Parathyroid adenoma (tissue), 2 donors: Measurements from ENCODE around the gene THBS2.

Experiments used
- H2AFZ ChIP-seq: fragments of 300-600 bp; sonication (generic); one replicate; pipeline ENCODE4 v1.7.0; 2017; ENCODE audit warnings: antibody characterized with exemption, mild to moderate bottlenecking
- H3K27ac ChIP-seq: fragments of 300-600 bp; sonication (generic); one replicate; pipeline ENCODE4 v1.7.0; 2017
- H3K27me3 ChIP-seq: fragments of 300-600 bp; sonication (generic); one replicate; pipeline ENCODE4 v1.7.0; 2017; ENCODE audit warnings: low read length; ENCODE audit not compliant: control insufficient read depth, insufficient read depth
- H3K36me3 ChIP-seq: fragments of 300-600 bp; sonication (generic); one replicate; pipeline ENCODE4 v1.7.0; 2017; ENCODE audit warnings: low read length; ENCODE audit not compliant: control insufficient read depth, insufficient read depth
- H3K4me1 ChIP-seq: fragments of 300-600 bp; sonication (generic); one replicate; pipeline ENCODE4 v1.7.0; 2017; ENCODE audit warnings: control low read depth
- H3K4me2 ChIP-seq: fragments of 300-600 bp; sonication (generic); one replicate; pipeline ENCODE4 v1.7.0; 2017; ENCODE audit warnings: low read length
- H3K4me3 ChIP-seq: fragments of 300-600 bp; sonication (generic); one replicate; pipeline ENCODE4 v1.7.0; 2017; ENCODE audit warnings: low read depth, low read length
- H3K79me2 ChIP-seq: fragments of 300-600 bp; sonication (generic); one replicate; pipeline ENCODE4 v1.7.0; 2017; ENCODE audit warnings: control low read depth
- H3K9ac ChIP-seq: fragments of 300-600 bp; sonication (generic); one replicate; pipeline ENCODE4 v1.7.0; 2017; ENCODE audit warnings: mild to moderate bottlenecking
- H3K9me3 ChIP-seq: fragments of 300-600 bp; sonication (generic); one replicate; pipeline ENCODE4 v1.7.0; 2017; ENCODE audit warnings: low read length; ENCODE audit not compliant: control insufficient read depth
- TF ChIP-seq, protein P1 (sequence below): fragments of 300-600 bp; sonication (generic); IDR thresholded peaks from one replicate; pipeline ENCODE4 v1.7.0; 2017; ENCODE audit warnings: antibody characterized with exemption, mild to moderate bottlenecking
- donor health status: primary hyperparathyroidism.

Gene THBS2

DNA sequence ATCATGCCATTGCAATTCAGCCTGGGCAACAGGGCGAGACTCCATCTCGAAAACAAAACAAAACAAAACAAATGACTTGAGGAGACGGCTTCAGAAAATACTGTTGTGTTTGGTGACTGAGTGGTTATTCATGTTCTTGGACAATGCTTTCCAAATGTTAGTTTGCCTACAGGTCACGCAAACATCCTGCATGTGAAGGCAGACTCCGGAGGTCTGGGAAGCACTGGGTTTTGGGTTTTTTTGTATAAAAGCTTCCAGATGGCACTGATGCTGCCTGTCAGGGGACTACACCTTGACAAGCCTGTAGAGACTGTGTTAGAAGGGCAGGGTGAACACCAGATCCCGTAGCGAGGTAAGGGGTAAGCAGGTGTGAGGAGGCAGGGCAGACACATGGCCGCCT lies 81.7 kb downstream of the THBS2 start:
- Histone ChIP-seq H3K9me3 (no peaks in the 10 kb centered on the region), H3K4me2 (no peak overlapping the region), H3K79me2 (no peaks in the 10 kb centered on the region), H2AFZ (no peak overlapping the region), H3K4me3 (no peak overlapping the region), H3K27me3 (no peaks in the 10 kb centered on the region), H3K4me1 (no peaks in the 10 kb centered on the region), H3K9ac (no peak overlapping the region), H3K27ac (no peak overlapping the region), H3K36me3 (no peaks in the 10 kb centered on the region)
- TF ChIP-seq, protein P1, sequence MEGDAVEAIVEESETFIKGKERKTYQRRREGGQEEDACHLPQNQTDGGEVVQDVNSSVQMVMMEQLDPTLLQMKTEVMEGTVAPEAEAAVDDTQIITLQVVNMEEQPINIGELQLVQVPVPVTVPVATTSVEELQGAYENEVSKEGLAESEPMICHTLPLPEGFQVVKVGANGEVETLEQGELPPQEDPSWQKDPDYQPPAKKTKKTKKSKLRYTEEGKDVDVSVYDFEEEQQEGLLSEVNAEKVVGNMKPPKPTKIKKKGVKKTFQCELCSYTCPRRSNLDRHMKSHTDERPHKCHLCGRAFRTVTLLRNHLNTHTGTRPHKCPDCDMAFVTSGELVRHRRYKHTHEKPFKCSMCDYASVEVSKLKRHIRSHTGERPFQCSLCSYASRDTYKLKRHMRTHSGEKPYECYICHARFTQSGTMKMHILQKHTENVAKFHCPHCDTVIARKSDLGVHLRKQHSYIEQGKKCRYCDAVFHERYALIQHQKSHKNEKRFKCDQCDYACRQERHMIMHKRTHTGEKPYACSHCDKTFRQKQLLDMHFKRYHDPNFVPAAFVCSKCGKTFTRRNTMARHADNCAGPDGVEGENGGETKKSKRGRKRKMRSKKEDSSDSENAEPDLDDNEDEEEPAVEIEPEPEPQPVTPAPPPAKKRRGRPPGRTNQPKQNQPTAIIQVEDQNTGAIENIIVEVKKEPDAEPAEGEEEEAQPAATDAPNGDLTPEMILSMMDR: no peak

DNA sequence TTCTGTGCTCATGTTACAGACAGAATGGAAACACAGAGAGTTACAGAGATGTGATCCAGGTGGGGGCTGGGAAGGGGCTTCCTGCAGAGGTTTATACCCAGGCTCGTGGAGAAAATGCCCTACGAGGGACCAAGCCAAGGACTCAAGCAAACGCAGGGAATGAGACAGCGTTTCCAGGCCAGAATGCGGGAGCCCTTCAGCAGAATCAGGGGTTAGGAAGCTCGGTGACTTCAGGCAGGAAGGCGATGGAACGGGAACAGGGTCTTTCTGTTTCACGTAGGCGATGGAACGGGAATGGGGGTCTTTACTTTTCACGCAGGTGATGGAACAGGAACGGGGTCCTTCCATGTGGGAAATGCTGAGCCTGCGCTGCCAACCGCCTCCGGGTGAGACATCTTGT lies 82.6 kb downstream of the THBS2 start:
- H3K9me3 ChIP-seq: no peaks in the 10 kb centered on the region
- no peak overlapping the region for H3K27ac ChIP-seq
- no peaks in the 10 kb centered on the region for H3K79me2 ChIP-seq
- H3K4me2 ChIP-seq: no peak overlapping the region
- TF ChIP-seq, protein P1: no peak
- no peaks in the 10 kb centered on the region for H3K36me3 ChIP-seq
- H3K4me1 ChIP-seq: no peaks in the 10 kb centered on the region
- no peak overlapping the region for H2AFZ ChIP-seq
- H3K27me3 ChIP-seq: no peaks in the 10 kb centered on the region
- no peak overlapping the region for H3K9ac ChIP-seq
- no peak overlapping the region for H3K4me3 ChIP-seq

DNA sequence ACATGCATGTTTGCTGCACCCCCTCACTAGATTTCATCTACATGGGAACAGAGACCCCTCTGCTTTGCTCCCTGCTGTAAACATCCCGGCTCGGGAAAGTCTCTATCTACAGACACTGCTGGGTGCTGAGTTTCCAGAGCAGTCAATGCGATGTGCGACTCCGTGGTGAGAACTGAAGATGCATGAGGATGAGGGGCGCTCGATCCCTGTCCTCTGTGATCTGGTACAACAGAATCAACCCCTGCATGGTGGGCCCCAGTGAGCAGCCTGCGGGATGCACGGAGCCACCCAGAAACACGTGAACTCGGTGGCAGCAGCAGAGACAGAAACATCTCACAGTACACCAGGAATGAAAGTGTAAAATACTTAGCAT lies 83.1 kb downstream of the THBS2 start:
- H3K27ac ChIP-seq: no peak overlapping the region
- H3K9me3 ChIP-seq: no peaks in the 10 kb centered on the region
- no peaks in the 10 kb centered on the region for H3K4me1 ChIP-seq

DNA sequence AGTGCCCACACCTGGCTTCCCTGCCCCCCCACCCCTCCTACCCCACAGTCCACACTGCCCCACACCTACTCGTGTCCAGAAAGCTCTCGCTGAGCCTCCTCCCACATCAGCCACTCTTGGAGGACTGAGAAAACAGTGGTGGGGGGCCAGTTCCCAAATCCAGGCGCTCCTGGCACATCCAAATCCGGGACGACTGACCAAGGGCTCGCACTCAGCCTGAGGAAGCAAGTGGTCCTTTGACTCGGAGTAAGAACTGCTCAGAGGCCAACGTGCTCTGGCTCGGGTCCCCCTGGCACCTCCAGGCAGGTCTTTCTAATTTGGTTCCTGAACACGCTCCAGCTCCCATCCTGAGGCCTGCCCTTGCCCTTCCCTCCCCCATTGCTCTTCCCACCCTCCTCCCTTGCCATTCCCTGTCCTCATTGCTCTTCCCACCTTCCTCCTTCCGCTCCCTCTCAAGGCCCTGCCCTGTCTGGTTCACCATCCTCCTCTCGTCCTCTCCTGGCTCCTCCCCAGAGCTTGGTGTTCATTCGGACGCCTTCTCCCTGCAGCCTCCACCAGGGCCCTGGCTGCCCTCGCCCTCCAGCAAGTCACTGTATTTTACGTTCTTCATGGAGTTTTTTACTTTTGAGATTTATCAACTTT lies 83.6 kb downstream of the THBS2 start:
- no peaks in the 10 kb centered on the region for H3K4me1 ChIP-seq
- no peak overlapping the region for H3K4me2 ChIP-seq
- no peak overlapping the region for H3K4me3 ChIP-seq
- TF ChIP-seq, protein P1: no peak
- H3K27ac ChIP-seq: no peak overlapping the region
- H3K9ac ChIP-seq: no peak overlapping the region
- no peak overlapping the region for H2AFZ ChIP-seq
- no peaks in the 10 kb centered on the region for H3K27me3 ChIP-seq
- H3K36me3 ChIP-seq: no peaks in the 10 kb centered on the region
- no peaks in the 10 kb centered on the region for H3K79me2 ChIP-seq
- H3K9me3 ChIP-seq: no peaks in the 10 kb centered on the region

More for the DNA sequence above, 83.1 kb downstream of the THBS2 start:
- Histone ChIP-seq H3K4me3 (no peak overlapping the region), H3K9ac (no peak overlapping the region), H3K36me3 (no peaks in the 10 kb centered on the region), H3K27me3 (no peaks in the 10 kb centered on the region), H3K4me2 (no peak overlapping the region), H3K79me2 (no peaks in the 10 kb centered on the region), H2AFZ (no peak overlapping the region)
- TF ChIP-seq, protein P1: no peak

DNA sequence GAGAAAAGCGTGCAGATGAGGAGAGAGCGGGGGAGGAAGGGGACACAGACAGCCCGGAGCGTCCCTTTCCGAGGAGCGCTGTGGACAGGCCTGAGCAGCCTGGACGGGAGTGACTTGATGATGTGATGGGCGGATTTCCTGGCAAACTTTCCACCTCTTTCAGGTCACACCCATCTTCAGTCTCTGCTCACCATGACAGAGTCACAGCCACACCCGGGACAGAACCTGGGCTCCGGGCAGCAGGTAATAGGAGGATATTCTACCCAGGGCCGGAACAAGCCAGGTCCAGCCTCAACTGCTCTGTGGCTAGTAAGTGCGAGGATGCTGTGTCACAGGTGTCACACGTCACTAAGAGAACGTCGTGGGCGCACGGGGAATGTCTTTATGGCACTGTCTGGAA lies 84.3 kb downstream of the THBS2 start:
- no peak overlapping the region for H3K9ac ChIP-seq
- no peak overlapping the region for H3K4me2 ChIP-seq
- H3K4me1 ChIP-seq: no peaks in the 10 kb centered on the region
- no peaks in the 10 kb centered on the region for H3K79me2 ChIP-seq
- TF ChIP-seq, protein P1: no peak
- no peaks in the 10 kb centered on the region for H3K27me3 ChIP-seq
- no peak overlapping the region for H3K4me3 ChIP-seq
- H3K9me3 ChIP-seq: no peaks in the 10 kb centered on the region
- no peak overlapping the region for H3K27ac ChIP-seq
- H2AFZ ChIP-seq: no peak overlapping the region
- H3K36me3 ChIP-seq: no peaks in the 10 kb centered on the region
